Fibroblast of the aortic adventitia (primary cell): ENCODE results near the gene MUC20. TPM values are rescaled to one million over a fixed set of nuclear protein-coding genes. Genes with fewer than 3 reads are reported as not detected.

Experiments
- DNase-seq: peaks from one replicate; pipeline ENCODE4 v3.0.0-alpha.2; 2010; ENCODE audit warnings: low read depth
- H3K4me3 ChIP-seq: 2 replicates; pipeline ENCODE4 v1.5.1; 2011; ENCODE audit warnings: low read depth, mild to moderate bottlenecking, control low read depth, low read length, moderate library complexity
- CTCF ChIP-seq: IDR thresholded peaks from 2 replicates; pipeline ENCODE4 v1.5.1; 2011; ENCODE audit warnings: mild to moderate bottlenecking, low read length, control low read depth, inconsistent platforms; ENCODE audit not compliant: insufficient read depth
- total RNA-seq: library from RNA; depleted of rRNA; stranded (reverse); fragments of >200 nt; gene quantifications from 2 replicates; pipeline ENCODE4 v1.2.3, GENCODE V29; 2012; ENCODE audit warnings: low replicate concordance

The MUC20 gene
- total RNA-seq, 1 donor: 0.63 TPM

GRCh38 chr3:195701042-195701915 lies 19.5 kb upstream of the MUC20 start:
- TF ChIP-seq CTCF: no peak
- no peak overlapping the region for H3K4me3 ChIP-seq
- DNase-seq: no peak

- no peak overlapping the region for H3K4me3 ChIP-seq
- no peak for TF ChIP-seq CTCF
- DNase-seq: no peak
Measured at GRCh38 chr3:195703776-195704175, 17.0 kb upstream of the MUC20 start.

DNA sequence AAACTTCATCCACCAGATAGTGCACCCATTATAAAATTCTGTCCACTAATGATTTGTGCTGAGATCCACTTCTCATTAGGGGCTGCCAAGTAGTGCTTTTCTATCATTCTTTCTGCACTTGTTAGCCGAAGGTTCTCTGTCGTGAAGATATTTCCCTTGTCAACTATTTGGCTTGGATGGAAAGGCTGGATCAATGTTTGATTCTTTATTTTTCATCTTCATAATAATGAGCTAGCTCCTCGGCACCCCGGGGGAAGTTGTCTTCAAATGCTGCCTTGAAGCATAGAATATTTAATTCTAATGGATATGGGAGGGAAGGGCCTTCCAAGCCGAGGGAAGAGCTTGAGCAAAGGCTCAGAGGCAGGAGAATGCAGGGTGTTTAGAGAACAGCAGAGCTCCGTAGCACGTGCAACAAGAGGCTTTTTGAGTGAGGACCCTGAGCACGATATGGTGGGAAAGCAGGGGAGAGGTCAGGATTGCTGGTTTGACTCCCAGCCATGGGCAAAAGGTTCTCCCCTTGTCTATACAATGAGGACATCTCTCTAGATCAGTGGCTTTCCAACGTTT lies 16.3 kb upstream of the MUC20 start:
- no peak overlapping the region for H3K4me3 ChIP-seq
- TF ChIP-seq CTCF: no peak
- no peak for DNase-seq

DNA sequence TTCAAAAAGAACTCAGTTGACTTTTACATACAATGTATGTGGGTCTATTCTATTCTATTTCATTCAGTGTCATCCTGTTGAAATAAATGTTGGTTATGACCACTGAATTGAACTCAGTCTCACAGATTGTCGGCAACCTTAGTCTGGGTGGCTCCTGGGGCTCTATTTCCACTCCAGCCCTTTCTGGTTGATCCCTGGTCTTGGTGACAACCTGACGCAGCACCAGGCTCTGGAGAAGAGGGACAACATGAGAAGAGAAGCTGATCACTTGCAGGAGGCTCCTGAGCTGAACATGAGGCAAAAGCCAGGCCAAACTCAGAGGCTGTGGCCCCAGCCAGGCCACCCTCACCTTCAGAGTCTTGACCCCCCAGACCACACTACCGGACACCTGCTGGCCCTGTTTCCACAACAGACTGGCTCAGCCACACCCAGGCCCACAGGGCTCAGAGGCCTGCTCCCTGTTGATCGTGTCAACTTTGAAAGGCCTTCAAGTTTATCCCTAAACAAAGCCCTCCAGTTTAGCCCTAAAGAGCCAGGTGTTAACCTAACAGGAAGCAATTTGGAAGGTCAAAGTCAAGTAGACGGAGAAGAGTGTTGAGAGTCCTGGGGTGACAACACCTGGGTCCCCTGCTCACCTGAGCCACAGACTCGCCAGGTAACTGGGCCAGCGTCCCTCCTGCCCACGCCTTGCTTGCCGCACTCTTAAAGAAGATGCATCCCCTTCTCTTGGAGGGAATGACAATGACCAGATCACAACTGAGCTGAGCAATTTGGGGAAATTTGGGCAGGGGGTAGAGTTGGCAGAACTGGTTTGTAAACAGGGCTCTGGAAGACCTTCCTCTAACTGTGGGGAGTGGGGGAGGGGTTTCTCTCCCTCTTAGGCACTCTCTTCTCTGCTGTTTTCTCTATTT lies 15.4 kb upstream of the MUC20 start:
- DNase-seq: no peak
- TF ChIP-seq CTCF: no peak
- no peak overlapping the region for H3K4me3 ChIP-seq

GRCh38 chr3:195708061-195708460 lies 12.7 kb upstream of the MUC20 start:
- DNase-seq: no peak
- no peak overlapping the region for H3K4me3 ChIP-seq
- no peak for TF ChIP-seq CTCF

DNA sequence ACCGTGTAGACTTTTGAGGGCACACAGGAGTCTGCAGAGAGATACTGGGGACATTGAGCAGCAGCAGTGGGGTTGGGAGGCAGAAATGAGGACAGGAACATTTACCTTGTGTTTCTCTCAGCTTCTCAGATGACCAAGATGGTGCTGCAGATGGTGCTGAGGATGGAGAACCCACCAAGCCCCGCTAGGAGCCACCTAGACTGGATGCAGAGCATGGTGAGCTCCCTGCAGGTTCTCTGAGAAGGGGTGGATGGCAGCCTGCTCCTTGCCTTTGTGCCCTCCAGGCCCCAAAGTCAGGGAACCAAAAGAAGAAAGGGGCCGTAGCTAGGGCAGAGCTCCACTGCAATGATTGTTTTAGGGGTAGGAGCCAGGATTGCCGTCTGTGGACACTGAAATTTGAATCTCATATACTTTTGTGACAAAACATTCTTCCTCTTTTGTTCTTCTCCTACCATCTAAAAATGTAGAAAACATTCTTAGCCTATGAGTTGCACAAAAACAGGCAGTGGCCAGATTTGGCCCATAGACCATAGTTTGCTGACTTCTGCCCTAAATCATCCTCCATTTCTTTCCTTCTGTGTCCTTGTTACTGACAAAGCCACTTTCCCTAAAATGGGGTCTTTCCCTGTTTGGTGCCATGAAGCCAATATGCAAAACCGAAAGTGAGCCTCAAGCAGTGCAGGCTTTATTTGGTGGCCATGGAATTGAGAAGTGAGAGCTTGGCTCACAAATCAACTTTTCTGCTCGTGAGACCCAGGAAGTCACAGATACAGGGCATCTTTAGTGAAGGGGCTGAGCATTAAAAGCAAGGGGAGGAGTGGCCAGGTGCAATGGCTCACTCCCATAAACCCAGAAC lies 11.9 kb upstream of the MUC20 start:
- peak; percentile 48 for DNase-seq
- H3K4me3 ChIP-seq: no peak overlapping the region
- TF ChIP-seq CTCF: no peak
